ENCODE measurements around the gene RIMS3.

The RIMS3 gene

DNA sequence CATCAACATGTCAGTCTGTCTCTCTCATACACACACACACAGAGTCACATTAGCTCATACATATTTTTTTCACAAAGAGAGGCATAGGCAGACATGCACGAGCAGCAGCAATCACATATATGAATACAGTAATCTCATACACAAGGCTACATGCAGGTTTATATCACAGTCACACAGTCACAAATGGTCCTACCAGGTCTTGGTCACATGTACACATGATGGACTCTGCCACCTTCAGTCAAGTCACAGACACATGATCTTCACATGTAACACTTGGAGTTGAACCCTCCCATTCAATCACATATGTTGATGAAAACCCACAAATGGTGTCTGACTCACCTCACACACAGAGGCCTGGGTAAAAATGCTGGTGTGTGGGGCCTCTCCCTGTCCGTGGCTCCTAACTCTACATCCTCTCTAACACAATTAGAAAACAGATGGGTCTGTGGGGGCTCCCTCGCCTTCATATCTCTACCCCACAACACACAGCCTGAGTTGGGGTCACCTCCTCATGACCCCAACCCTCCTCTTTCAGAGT is 27.9 kb downstream of the RIMS3 start:
- Histone ChIP-seq H3F3A (ENCODE audit: low read depth) (no peaks in the 10 kb centered on the region), H3K27me3 (ENCODE audit: insufficient read depth, low read length, poor library complexity, severe bottlenecking) (no peaks in the 10 kb centered on the region), H3K36me3 (ENCODE audit: insufficient read depth, low read length) (peaks cover 30% of the 10 kb centered on the region; the same call in 1 of the 2 replicates), H4K20me1 (ENCODE audit: insufficient read depth, low read length, poor library complexity, severe bottlenecking) (no peaks in the 10 kb centered on the region), H3K9me3 (ENCODE audit: insufficient read depth, low read depth, low read length) (no peaks in the 10 kb centered on the region), H3K4me2 (ENCODE audit: low read depth, low read length, poor library complexity, severe bottlenecking) (no peak overlapping the region), H3K9me2 (replicated peaks; ENCODE audit: low read depth, low read length) (no peaks in the 10 kb centered on the region), H3K9ac (ENCODE audit: low read depth, low read length, poor library complexity, severe bottlenecking) (no peak overlapping the region), H3K4me1 (ENCODE audit: insufficient read depth, low read length, poor library complexity, severe bottlenecking) (peaks cover 19% of the 10 kb centered on the region), H2AFZ (ENCODE audit: low read length) (no peak overlapping the region), H3K4me3 (ENCODE audit: low read length, poor library complexity, severe bottlenecking) (no peak overlapping the region), H3K79me2 (ENCODE audit: insufficient read depth, low read length) (no peaks in the 10 kb centered on the region)
- no peak for TF ChIP-seq EZH2phosphoT487 (IDR thresholded peaks at IDR 0.05; ENCODE audit: borderline replicate concordance)
- TF ChIP-seq, protein P1, sequence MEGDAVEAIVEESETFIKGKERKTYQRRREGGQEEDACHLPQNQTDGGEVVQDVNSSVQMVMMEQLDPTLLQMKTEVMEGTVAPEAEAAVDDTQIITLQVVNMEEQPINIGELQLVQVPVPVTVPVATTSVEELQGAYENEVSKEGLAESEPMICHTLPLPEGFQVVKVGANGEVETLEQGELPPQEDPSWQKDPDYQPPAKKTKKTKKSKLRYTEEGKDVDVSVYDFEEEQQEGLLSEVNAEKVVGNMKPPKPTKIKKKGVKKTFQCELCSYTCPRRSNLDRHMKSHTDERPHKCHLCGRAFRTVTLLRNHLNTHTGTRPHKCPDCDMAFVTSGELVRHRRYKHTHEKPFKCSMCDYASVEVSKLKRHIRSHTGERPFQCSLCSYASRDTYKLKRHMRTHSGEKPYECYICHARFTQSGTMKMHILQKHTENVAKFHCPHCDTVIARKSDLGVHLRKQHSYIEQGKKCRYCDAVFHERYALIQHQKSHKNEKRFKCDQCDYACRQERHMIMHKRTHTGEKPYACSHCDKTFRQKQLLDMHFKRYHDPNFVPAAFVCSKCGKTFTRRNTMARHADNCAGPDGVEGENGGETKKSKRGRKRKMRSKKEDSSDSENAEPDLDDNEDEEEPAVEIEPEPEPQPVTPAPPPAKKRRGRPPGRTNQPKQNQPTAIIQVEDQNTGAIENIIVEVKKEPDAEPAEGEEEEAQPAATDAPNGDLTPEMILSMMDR (conservative IDR thresholded peaks at IDR 0.05; ENCODE audit: low read length): no peak

DNA sequence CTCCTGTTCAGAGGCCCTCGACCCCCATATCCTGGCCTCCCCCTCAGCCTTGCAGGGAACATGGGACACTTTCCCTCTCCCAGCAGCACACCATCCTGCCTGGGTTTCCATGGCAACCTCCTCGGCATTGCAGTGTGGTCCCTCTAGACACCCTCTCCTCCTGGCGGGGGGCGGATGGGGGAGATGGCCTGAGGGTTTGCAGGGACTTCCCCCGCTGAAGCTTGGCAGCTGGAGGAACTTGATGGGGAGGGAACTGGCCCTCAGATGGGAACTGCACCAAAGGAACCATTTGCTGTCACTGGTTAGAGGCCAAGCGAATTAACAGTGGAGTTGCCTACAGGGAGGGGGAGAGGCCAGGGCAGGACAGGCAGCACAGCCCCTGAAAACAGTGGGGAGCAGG is 28.7 kb downstream of the RIMS3 start:
- Histone ChIP-seq H3F3A (ENCODE audit: low read depth) (no peaks in the 10 kb centered on the region), H3K9me2 (replicated peaks; ENCODE audit: low read depth, low read length) (no peaks in the 10 kb centered on the region), H3K4me3 (ENCODE audit: low read length, poor library complexity, severe bottlenecking) (no peak overlapping the region), H3K27me3 (ENCODE audit: insufficient read depth, low read length, poor library complexity, severe bottlenecking) (no peaks in the 10 kb centered on the region), H4K20me1 (ENCODE audit: insufficient read depth, low read length, poor library complexity, severe bottlenecking) (no peaks in the 10 kb centered on the region), H2AFZ (ENCODE audit: low read length) (no peak overlapping the region), H3K9me3 (ENCODE audit: insufficient read depth, low read depth, low read length) (no peaks in the 10 kb centered on the region), H3K79me2 (ENCODE audit: insufficient read depth, low read length) (no peaks in the 10 kb centered on the region), H3K4me2 (ENCODE audit: low read depth, low read length, poor library complexity, severe bottlenecking) (no peak overlapping the region), H3K9ac (ENCODE audit: low read depth, low read length, poor library complexity, severe bottlenecking) (no peak overlapping the region), H3K36me3 (ENCODE audit: insufficient read depth, low read length) (peaks cover 30% of the 10 kb centered on the region; the same call in 1 of the 2 replicates), H3K4me1 (ENCODE audit: insufficient read depth, low read length, poor library complexity, severe bottlenecking) (peaks cover 19% of the 10 kb centered on the region)
- no peak for TF ChIP-seq EZH2phosphoT487 (IDR thresholded peaks at IDR 0.05; ENCODE audit: borderline replicate concordance)
- TF ChIP-seq, protein P1 (conservative IDR thresholded peaks at IDR 0.05; ENCODE audit: low read length): no peak

DNA sequence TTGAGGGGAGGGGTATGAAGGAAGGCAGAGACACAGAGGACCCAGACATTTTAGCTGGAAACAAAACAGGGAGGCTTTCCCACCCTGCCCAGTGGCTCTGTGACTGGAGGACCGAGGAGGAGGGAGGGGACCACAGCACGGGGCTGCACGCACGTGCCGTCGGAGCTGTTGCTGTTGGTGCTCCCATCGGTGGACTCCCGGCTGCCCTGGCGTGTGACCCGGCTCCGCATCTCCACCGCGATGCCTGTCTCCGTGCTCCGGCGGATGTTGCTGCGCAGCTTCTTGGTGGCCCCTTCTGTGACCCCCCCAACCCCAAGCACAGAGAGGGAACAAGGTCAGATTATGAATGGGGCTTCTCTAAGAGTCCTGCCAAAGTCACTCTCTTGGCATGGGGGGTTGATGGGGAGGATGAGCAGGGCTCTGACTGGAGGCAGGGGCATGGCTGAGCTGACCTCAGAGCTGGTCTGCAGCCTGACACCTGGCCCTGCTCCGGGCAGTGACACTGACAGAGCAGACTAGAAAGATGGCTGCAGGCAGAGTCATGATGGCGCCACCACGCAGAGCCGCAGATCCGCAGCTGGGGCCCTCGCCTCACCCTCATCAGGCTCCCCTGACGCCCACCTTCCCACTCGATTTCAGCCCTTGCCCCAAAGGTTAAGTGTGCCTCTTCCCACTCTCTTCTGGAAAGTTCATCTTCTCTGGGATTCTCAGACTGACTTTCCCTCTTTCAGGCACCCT is 29.6 kb downstream of the RIMS3 start:
- H4K20me1 ChIP-seq (ENCODE audit: insufficient read depth, low read length, poor library complexity, severe bottlenecking): no peaks in the 10 kb centered on the region
- TF ChIP-seq EZH2phosphoT487 (IDR thresholded peaks at IDR 0.05; ENCODE audit: borderline replicate concordance): no peak
- TF ChIP-seq, protein P1 (conservative IDR thresholded peaks at IDR 0.05; ENCODE audit: low read length): no peak
- no peak overlapping the region for H3K4me2 ChIP-seq (ENCODE audit: low read depth, low read length, poor library complexity, severe bottlenecking)
- no peaks in the 10 kb centered on the region for H3F3A ChIP-seq (ENCODE audit: low read depth)
- H3K9me2 ChIP-seq (replicated peaks; ENCODE audit: low read depth, low read length): no peaks in the 10 kb centered on the region
- H3K79me2 ChIP-seq (ENCODE audit: insufficient read depth, low read length): no peaks in the 10 kb centered on the region
- no peak overlapping the region for H3K4me3 ChIP-seq (ENCODE audit: low read length, poor library complexity, severe bottlenecking)
- no peak overlapping the region for H3K9ac ChIP-seq (ENCODE audit: low read depth, low read length, poor library complexity, severe bottlenecking)
- no peak overlapping the region for H2AFZ ChIP-seq (ENCODE audit: low read length)
- no peaks in the 10 kb centered on the region for H3K9me3 ChIP-seq (ENCODE audit: insufficient read depth, low read depth, low read length)
- H3K4me1 ChIP-seq (ENCODE audit: insufficient read depth, low read length, poor library complexity, severe bottlenecking): peaks cover 22% of the 10 kb centered on the region
- H3K36me3 ChIP-seq (ENCODE audit: insufficient read depth, low read length): peaks cover 24% of the 10 kb centered on the region; the same call in 1 of the 2 replicates
- H3K27me3 ChIP-seq (ENCODE audit: insufficient read depth, low read length, poor library complexity, severe bottlenecking): no peaks in the 10 kb centered on the region
